GM12873 (cell line): ENCODE measurements around the gene GABPB2.
A peak's percentile ranks its signal among the peaks of the same experiment; 100 is the strongest.

Experiments
- TF ChIP-seq, protein P1 (sequence below): IDR thresholded peaks from 2 replicates; pipeline ENCODE4 v1.5.1; 2012; ENCODE audit warnings: low read depth, mild to moderate bottlenecking, moderate library complexity, low read length, control low read depth; ENCODE audit not compliant: insufficient read depth; ENCODE audit errors: missing control alignments

GABPB2 gene

GRCh38 chr1:151134396-151134795 is 63.8 kb downstream of the GABPB2 start:
- TF ChIP-seq, protein P1, sequence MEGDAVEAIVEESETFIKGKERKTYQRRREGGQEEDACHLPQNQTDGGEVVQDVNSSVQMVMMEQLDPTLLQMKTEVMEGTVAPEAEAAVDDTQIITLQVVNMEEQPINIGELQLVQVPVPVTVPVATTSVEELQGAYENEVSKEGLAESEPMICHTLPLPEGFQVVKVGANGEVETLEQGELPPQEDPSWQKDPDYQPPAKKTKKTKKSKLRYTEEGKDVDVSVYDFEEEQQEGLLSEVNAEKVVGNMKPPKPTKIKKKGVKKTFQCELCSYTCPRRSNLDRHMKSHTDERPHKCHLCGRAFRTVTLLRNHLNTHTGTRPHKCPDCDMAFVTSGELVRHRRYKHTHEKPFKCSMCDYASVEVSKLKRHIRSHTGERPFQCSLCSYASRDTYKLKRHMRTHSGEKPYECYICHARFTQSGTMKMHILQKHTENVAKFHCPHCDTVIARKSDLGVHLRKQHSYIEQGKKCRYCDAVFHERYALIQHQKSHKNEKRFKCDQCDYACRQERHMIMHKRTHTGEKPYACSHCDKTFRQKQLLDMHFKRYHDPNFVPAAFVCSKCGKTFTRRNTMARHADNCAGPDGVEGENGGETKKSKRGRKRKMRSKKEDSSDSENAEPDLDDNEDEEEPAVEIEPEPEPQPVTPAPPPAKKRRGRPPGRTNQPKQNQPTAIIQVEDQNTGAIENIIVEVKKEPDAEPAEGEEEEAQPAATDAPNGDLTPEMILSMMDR: no peak

GRCh38 chr1:151134991-151135390 is 64.4 kb downstream of the GABPB2 start:
- TF ChIP-seq, protein P1: no peak

DNA sequence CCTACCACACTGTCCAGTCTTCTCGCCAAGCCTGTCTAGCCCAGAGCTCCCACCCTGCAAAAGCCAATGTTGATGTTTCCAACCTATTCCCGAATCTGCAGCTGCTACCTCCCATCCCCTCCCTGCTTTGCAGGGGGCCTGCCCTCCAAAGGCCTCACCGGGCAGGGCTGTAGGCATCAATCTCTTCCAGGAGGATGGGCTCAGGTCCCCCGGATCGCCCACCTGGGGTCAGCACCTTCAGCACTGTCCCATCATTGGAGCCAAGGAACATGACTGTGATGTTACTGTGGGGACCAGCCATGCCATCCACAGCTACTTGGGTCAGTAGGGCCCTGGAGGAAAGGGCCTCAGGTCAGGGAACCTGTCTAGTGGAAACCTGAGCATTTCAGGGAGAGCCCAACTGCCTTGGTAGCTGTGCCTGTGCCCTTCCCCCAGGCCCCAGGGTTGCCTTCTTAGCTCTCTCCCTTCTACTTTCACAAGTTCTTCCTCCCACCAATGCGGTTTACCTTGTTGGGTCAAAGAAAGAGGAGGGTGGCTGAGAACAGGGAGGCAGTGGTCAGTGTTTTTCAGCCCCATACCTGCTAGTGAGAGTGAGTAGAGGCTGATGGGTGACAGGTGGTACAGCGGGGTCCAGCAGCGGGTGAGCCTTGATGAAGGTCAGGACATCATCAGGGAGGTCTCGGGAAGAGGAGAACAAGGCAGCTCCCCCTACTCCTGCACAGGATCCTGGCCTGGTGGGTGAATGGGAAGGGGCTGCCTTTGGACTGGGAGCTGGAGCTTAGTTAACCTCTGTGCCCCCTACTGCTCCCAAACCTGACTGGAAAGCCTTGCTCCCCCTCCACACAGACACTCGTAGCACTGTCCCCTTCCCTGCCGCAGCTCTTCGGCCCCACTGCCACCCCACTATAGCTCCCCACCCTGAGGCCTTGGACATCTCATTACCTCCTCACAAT is 65.1 kb downstream of the GABPB2 start:
- TF ChIP-seq, protein P1: peak; percentile 11

DNA sequence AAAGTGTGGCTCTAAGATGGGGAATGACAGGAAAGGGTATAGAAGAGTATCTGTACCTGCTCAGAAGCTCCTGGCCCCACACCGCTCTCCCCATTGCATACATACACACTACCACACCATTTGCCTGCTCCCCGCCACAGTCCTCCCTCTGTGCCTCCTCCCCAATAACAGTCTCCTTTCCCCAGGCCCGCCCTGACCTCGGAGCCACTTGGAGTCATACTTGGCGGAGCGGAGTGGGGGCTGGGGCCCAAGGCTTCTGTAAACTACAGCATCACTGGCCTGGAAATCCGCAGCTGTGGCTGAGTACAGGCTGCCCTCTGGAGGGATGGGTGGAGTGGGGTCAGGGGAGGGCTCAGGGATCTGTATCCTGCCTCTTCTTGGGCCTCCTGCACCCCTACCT is 67.2 kb downstream of the GABPB2 start:
- TF ChIP-seq, protein P1: no peak

DNA sequence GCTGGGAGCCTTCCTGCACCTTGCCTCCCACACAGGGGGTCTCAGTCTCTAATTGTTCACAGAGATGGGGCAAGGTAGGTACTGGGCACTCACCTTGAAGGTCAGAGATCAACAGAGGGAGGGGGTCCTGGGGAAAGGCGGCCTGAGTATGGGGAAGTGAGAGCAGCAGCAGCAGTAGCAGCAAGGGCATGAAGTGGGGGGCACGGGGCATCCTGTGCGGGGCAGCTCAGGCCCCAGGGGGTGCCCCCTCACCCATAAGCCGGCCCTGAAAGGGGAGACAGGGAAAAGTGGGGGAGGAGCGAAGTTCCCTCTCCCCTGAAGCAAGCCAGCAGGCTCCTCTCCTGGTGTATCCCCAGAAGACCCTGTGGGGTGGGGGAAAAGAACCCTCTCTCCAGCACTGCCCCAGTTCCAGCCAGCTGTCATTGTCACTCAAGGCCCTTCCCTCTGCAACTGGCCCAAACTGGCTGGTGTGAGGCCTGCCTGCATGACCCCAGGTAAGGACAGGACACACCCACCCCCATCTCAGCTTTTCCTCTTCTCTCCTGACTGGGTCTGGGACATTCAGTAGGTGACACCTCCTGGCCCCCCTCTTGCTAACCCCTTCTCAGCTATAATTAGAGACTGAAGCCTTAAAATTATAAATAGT is 72.0 kb downstream of the GABPB2 start:
- TF ChIP-seq, protein P1: no peak

- TF ChIP-seq, protein P1: no peak
These were observed 72.5 kb downstream of the GABPB2 start for GRCh38 chr1:151143057-151143435.

DNA sequence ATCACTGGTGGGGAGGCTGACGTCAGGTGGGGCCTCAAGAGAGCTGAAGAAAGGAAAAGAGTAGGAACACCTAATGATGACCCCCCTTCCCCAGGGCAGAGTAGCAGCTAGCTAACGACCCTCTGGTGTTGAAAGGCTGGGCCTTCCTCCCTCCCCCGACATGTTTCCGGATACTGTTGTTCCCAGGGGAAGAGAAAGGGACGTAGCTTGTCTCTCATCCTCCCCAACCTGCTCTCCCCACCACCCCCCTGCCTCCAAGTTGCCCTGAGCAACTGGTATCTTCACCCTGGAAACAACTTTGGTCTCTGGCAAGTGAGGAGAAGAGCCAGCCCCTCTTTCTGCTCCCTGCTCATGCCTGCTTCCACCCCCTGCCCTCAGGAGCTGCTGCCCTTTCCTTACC is 73.4 kb downstream of the GABPB2 start:
- TF ChIP-seq, protein P1: no peak
